MM.1S (cell line): ENCODE results near the gene ASB6.
"Not testable (repeated sequence)": the region's sequence is repeated elsewhere in the genome, so short reads cannot be mapped to it uniquely, and the experiment has no call there.

Source experiments
- DNase-seq: peaks from one replicate; pipeline ENCODE4 v3.0.0-alpha.2; 2015
- H2AFZ ChIP-seq: fragments of 300-600 bp; sonication (generic); 2 replicates; pipeline ENCODE4 v1.6.0; 2016; ENCODE audit warnings: antibody characterized with exemption, low read length
- H3F3A ChIP-seq: fragments of 300-600 bp; sonication (generic); 2 replicates; pipeline ENCODE4 v1.6.1; 2016; ENCODE audit warnings: mild to moderate bottlenecking, antibody characterized with exemption, low read length, moderate library complexity, mixed read lengths; ENCODE audit not compliant: insufficient read depth
- H3K27ac ChIP-seq: fragments of 300-600 bp; sonication (generic); 2 replicates; pipeline ENCODE4 v1.5.1; 2016; ENCODE audit warnings: mild to moderate bottlenecking, low read length
- H3K27me3 ChIP-seq: fragments of 300-600 bp; sonication (generic); replicated peaks from 2 replicates; pipeline ENCODE4 v1.6.0; 2016; ENCODE audit warnings: low read length; ENCODE audit not compliant: insufficient read depth
- H3K36me3 ChIP-seq: fragments of 300-600 bp; sonication (generic); replicated peaks from 2 replicates; pipeline ENCODE4 v1.6.1; 2016; ENCODE audit warnings: mild to moderate bottlenecking, low read length, mixed read lengths; ENCODE audit not compliant: insufficient read depth
- H3K4me1 ChIP-seq: fragments of 300-600 bp; sonication (generic); 2 replicates; pipeline ENCODE4 v1.6.1; 2016; ENCODE audit warnings: low read length, mixed read lengths
- H3K4me2 ChIP-seq: fragments of 300-600 bp; sonication (generic); 2 replicates; pipeline ENCODE4 v1.6.0; 2016; ENCODE audit warnings: low read depth, low read length
- H3K4me3 ChIP-seq: fragments of 300-600 bp; sonication (generic); 2 replicates; pipeline ENCODE4 v1.5.1; 2016; ENCODE audit warnings: low read length, mixed read lengths
- H3K79me2 ChIP-seq: fragments of 300-600 bp; sonication (generic); 2 replicates; pipeline ENCODE4 v1.6.1; 2016; ENCODE audit warnings: mixed run types, low read length, mixed read lengths
- H3K9ac ChIP-seq: fragments of 300-600 bp; sonication (generic); 2 replicates; pipeline ENCODE4 v1.6.1; 2016; ENCODE audit warnings: low read length, mixed read lengths
- H3K9me2 ChIP-seq: fragments of 300-600 bp; sonication (generic); replicated peaks from 2 replicates; pipeline ENCODE4 v1.6.1; 2016; ENCODE audit warnings: mild to moderate bottlenecking, low read length, mixed read lengths; ENCODE audit not compliant: insufficient read depth
- H3K9me3 ChIP-seq: fragments of 300-600 bp; sonication (generic); replicated peaks from 2 replicates; pipeline ENCODE4 v1.6.1; 2016; ENCODE audit warnings: mild to moderate bottlenecking, low read length, mixed read lengths; ENCODE audit not compliant: insufficient read depth
- H4K20me1 ChIP-seq: fragments of 300-600 bp; sonication (generic); 2 replicates; pipeline ENCODE4 v1.6.1; 2016; ENCODE audit warnings: mild to moderate bottlenecking, low read length, moderate library complexity, mixed read lengths; ENCODE audit not compliant: insufficient read depth
- EZH2 ChIP-seq: fragments of 300-600 bp; sonication (generic); optimal IDR thresholded peaks from 2 replicates; pipeline ENCODE3; 2017; ENCODE audit warnings: low read depth, mild to moderate bottlenecking, antibody characterized with exemption, low read length, mixed read lengths
- EZH2phosphoT487 ChIP-seq: fragments of 300-600 bp; sonication (generic); IDR thresholded peaks from 2 replicates; pipeline ENCODE4 v1.6.1; 2018; ENCODE audit warnings: antibody characterized with exemption, low read length
- TF ChIP-seq, protein P1 (sequence below): fragments of 300-600 bp; sonication (generic); IDR thresholded peaks from 2 replicates; pipeline ENCODE4 v1.5.1; 2016; ENCODE audit warnings: antibody characterized with exemption, low read length, mixed read lengths

The ASB6 gene

GRCh38 chr9:129595311-129595741 lies 46.6 kb downstream of the ASB6 start:
- no peaks in the 10 kb centered on the region for H3K36me3 ChIP-seq
- H3K4me2 ChIP-seq, result no peak overlapping the region
- H3K9me3 ChIP-seq, result no peaks in the 10 kb centered on the region
- no peak overlapping the region for H3K9ac ChIP-seq
- H3K4me1 ChIP-seq, result no peaks in the 10 kb centered on the region
- H3K27me3 ChIP-seq, result peaks cover 6% of the 10 kb centered on the region
- no peak overlapping the region for H2AFZ ChIP-seq
- no peaks in the 10 kb centered on the region for H3K79me2 ChIP-seq
- no peaks in the 10 kb centered on the region for H3K9me2 ChIP-seq
- H4K20me1 ChIP-seq, result no peaks in the 10 kb centered on the region
- H3F3A ChIP-seq, result no peaks in the 10 kb centered on the region
- no peak overlapping the region for H3K4me3 ChIP-seq
- TF ChIP-seq EZH2, result no peak
- TF ChIP-seq EZH2phosphoT487, result no peak
- TF ChIP-seq, protein P1, sequence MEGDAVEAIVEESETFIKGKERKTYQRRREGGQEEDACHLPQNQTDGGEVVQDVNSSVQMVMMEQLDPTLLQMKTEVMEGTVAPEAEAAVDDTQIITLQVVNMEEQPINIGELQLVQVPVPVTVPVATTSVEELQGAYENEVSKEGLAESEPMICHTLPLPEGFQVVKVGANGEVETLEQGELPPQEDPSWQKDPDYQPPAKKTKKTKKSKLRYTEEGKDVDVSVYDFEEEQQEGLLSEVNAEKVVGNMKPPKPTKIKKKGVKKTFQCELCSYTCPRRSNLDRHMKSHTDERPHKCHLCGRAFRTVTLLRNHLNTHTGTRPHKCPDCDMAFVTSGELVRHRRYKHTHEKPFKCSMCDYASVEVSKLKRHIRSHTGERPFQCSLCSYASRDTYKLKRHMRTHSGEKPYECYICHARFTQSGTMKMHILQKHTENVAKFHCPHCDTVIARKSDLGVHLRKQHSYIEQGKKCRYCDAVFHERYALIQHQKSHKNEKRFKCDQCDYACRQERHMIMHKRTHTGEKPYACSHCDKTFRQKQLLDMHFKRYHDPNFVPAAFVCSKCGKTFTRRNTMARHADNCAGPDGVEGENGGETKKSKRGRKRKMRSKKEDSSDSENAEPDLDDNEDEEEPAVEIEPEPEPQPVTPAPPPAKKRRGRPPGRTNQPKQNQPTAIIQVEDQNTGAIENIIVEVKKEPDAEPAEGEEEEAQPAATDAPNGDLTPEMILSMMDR, result no peak
- H3K27ac ChIP-seq, result no peak overlapping the region
- DNase-seq, result peak; percentile 23

- Histone ChIP-seq H3K4me1 (no peaks in the 10 kb centered on the region), H3K36me3 (no peaks in the 10 kb centered on the region), H3K79me2 (no peaks in the 10 kb centered on the region), H3K4me2 (no peak overlapping the region), H3K27ac (no peak overlapping the region), H4K20me1 (no peaks in the 10 kb centered on the region), H2AFZ (no peak overlapping the region), H3K9me3 (no peaks in the 10 kb centered on the region), H3K9me2 (no peaks in the 10 kb centered on the region), H3K9ac (no peak overlapping the region), H3F3A (no peaks in the 10 kb centered on the region), H3K4me3 (no peak overlapping the region), H3K27me3 (peaks cover 6% of the 10 kb centered on the region)
- TF ChIP-seq EZH2phosphoT487 (no peak), EZH2 (no peak)
- TF ChIP-seq, protein P1, result no peak
- no peak for DNase-seq
These were observed 47.3 kb downstream of the ASB6 start for GRCh38 chr9:129594632-129595031.

- not testable (repeated sequence) for H3K36me3 ChIP-seq, H3K27ac ChIP-seq, DNase-seq, H3K4me3 ChIP-seq, H3K4me2 ChIP-seq, H4K20me1 ChIP-seq, H2AFZ ChIP-seq, H3K9me3 ChIP-seq, H3K27me3 ChIP-seq, H3K9me2 ChIP-seq, H3K9ac ChIP-seq, H3K79me2 ChIP-seq, H3F3A ChIP-seq, H3K4me1 ChIP-seq
These were observed 49.2 kb downstream of the ASB6 start for GRCh38 chr9:129592790-129593189.

DNA sequence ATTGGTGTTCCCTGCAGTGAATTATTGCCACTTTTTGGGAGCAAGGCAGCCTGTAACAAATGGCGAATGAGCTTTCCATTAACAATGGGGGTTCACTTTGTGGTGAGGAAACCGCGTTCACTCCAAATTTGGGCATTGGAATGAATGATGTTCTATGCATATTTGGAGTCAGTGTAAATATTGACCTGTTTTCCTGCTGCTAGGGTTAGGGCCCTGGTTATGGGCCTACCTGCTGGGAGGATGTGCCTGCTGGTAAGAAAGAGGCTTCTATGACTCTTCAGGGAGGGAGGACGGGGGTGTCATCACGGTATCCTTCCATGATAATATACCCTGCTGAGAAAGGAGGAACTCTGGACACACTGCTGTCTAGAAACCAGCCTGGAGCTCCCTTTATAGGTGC lies 50.0 kb downstream of the ASB6 start:
- Histone ChIP-seq H3K9me2 (no peaks in the 10 kb centered on the region), H4K20me1 (no peaks in the 10 kb centered on the region), H3K27ac (no peak overlapping the region), H3K9ac (no peak overlapping the region), H3K27me3 (no peaks in the 10 kb centered on the region; the same call in none of the 2 replicates), H3K79me2 (no peaks in the 10 kb centered on the region), H2AFZ (no peak overlapping the region), H3K4me2 (no peak overlapping the region), H3K4me1 (no peaks in the 10 kb centered on the region), H3K36me3 (no peaks in the 10 kb centered on the region), H3F3A (no peaks in the 10 kb centered on the region), H3K4me3 (no peak overlapping the region), H3K9me3 (no peaks in the 10 kb centered on the region)
- TF ChIP-seq EZH2 (no peak), EZH2phosphoT487 (no peak)
- TF ChIP-seq, protein P1, result no peak
- DNase-seq, result no peak
